SK-N-SH (cell line): ENCODE measurements around the gene SCD. TPM values are rescaled to one million over a fixed set of nuclear protein-coding genes. Genes with fewer than 3 reads are reported as not detected.

ENCODE experiments used
- polyA plus RNA-seq, 3 experiments: library from polyadenylated mRNA; depleted of rRNA; stranded (reverse); fragments of >200 nt; gene quantifications; 2 replicates each; pipeline ENCODE4 v1.2.3, GENCODE V29; 2012
- small RNA-seq, 7 experiments: library from RNA; depleted of rRNA; stranded (forward); fragments of <200 nt; gene quantifications; one replicate each; pipeline ENCODE3, GENCODE V24; 2012

The SCD gene
- polyA plus RNA-seq, 1 of the 3 experiments (the other 2 are of a cell fraction) = 19.7 TPM

Small RNA genes within 50 kb of the gene (small RNA-seq; reads per million reads assigned to genes)
- gene RF00019 = 0 reads per million in 7 experiments

Other genes with a start within 250 kb of the SCD start
- gene ERLIN1, start 161.2 kb upstream of the SCD start, polyA plus RNA-seq (2012; rRNA removed) = 43.8 and 46.7 TPM in 2 replicates
- 8.8 and 13.4 TPM in 2 replicates for gene CHUK, start 117.6 kb upstream of the SCD start, polyA plus RNA-seq (2012; rRNA removed)
- 7.1 and 10.7 TPM in 2 replicates for gene CWF19L1, start 79.6 kb upstream of the SCD start, polyA plus RNA-seq (2012; rRNA removed)
- 29.1 and 30.4 TPM in 2 replicates for gene BLOC1S2, start 60.6 kb upstream of the SCD start, polyA plus RNA-seq (2012; rRNA removed)
- gene PKD2L1, start 17.0 kb upstream of the SCD start, polyA plus RNA-seq (2012; rRNA removed) = not detected in 2 replicates
- 0.18 and 0.28 TPM in 2 replicates for gene WNT8B, start 115.8 kb downstream of the SCD start, polyA plus RNA-seq (2012; rRNA removed)
- gene SEC31B, start 172.6 kb downstream of the SCD start, polyA plus RNA-seq (2012; rRNA removed) = 8.8 and 15.5 TPM in 2 replicates
- 340 and 368 TPM in 2 replicates for gene NDUFB8, start 182.6 kb downstream of the SCD start, polyA plus RNA-seq (2012; rRNA removed)
- gene HIF1AN, start 188.7 kb downstream of the SCD start, polyA plus RNA-seq (2012; rRNA removed) = 8.1 and 11.0 TPM in 2 replicates